HCT116 (cell line): ENCODE data around the gene CDKN2B-AS1. TPM values are rescaled to one million over a fixed set of nuclear protein-coding genes. Genes with fewer than 3 reads are reported as not detected.

Experiments
- ATAC-seq: fragments of 200-7000 bp; cut with Tn5 transposase; 2 replicates; pipeline ENCODE4 v1.9.1; 2020; ENCODE audit warnings: mild to moderate bottlenecking, moderate library complexity
- BruUV-seq: library from RNA; stranded (reverse); fragments of 400-500 nt; replicated peaks from 2 replicates; lab custom pipeline; 2021; lab: Mats Ljungman, UMichigan
- CTCF ChIA-PET: fragments of 300-600 bp; sonication (Branson Sonifier 250); formaldehyde crosslinking; loops from one replicate; lab custom pipeline; 2021; ENCODE audit warnings: antibody characterized with exemption; lab: Charles Lee
- POLR2A ChIA-PET: fragments of 300-600, 350-600 bp; sonication (Branson Sonifier 250); formaldehyde crosslinking; loops from one replicate; lab custom pipeline; 2021; ENCODE audit warnings: antibody characterized with exemption; lab: Charles Lee
- RAD21 ChIA-PET, 2 experiments: fragments of 300-600 bp; sonication (Branson Sonifier 250); formaldehyde crosslinking; loops; one replicate each; lab custom pipeline; 2023; ENCODE audit warnings: low total read pairs in 2 of 2; ENCODE audit not compliant: uncharacterized antibody in 2 of 2, unreplicated experiment in 2 of 2, low non-redundant PET in 1 of 2; lab: Charles Lee
- DNase-seq: peaks from one replicate; pipeline ENCODE4 v3.0.0-alpha.2; 2010; ENCODE audit warnings: low read depth, low spot score
- H2AFZ ChIP-seq: fragments of 200-600 bp; shearing (Covaris generic), sonication (generic); 2 replicates; pipeline ENCODE4 v1.6.1; 2017; ENCODE audit warnings: low read depth, mixed run types, mixed read lengths, antibody characterized with exemption, low read length; ENCODE audit not compliant: poor library complexity, severe bottlenecking
- H3K27ac ChIP-seq: 2 replicates; pipeline ENCODE4 v1.5.1; 2012; ENCODE audit warnings: low read depth, low read length
- H3K27me3 ChIP-seq: fragments of 200-600 bp; sonication (generic); 2 replicates; pipeline ENCODE4 v1.6.1; 2016; ENCODE audit warnings: mixed run types, low read length, mixed read lengths; ENCODE audit not compliant: insufficient read depth
- H3K36me3 ChIP-seq, 2 experiments: fragments of 200-500 bp in 1 of 2; fragments of 200-600 bp in 1 of 2; sonication (Bioruptor generic) in 1 of 2; sonication (generic) in 1 of 2; 2 replicates each; pipeline versions ENCODE4 v1.5.1 to v1.6.1; 2014 to 2016; ENCODE audit warnings: low read length in 2 of 2, inconsistent platforms in 1 of 2, mixed read lengths in 1 of 2, mixed run types in 1 of 2; ENCODE audit not compliant: insufficient read depth in 2 of 2, control insufficient read depth in 1 of 2
- H3K4me1 ChIP-seq, 2 experiments: fragments of 200-600 bp in 1 of 2; sonication (generic) in 1 of 2; 2 replicates each; pipeline versions ENCODE4 v1.5.1 to v1.6.1; 2012 to 2017; ENCODE audit warnings: low read length in 2 of 2, inconsistent platforms in 1 of 2, mild to moderate bottlenecking in 1 of 2, mixed read lengths in 1 of 2, mixed run types in 1 of 2, moderate library complexity in 1 of 2; ENCODE audit not compliant: insufficient read depth in 2 of 2, control insufficient read depth in 1 of 2
- H3K4me2 ChIP-seq: fragments of 200-600 bp; sonication (generic); 2 replicates; pipeline ENCODE4 v1.6.1; 2017; ENCODE audit warnings: mixed run types, low read length, mixed read lengths
- H3K4me3 ChIP-seq, 2 experiments: fragments of 200-600 bp in 1 of 2; sonication (generic) in 1 of 2; replicated peaks in 1 of 2; 2 replicates each; pipeline ENCODE4 v1.5.1; 2011 to 2016; ENCODE audit warnings: low read length in 2 of 2, control low read depth in 1 of 2, low read depth in 1 of 2, mild to moderate bottlenecking in 1 of 2, mixed read lengths in 1 of 2, mixed run types in 1 of 2
- H3K79me2 ChIP-seq: fragments of 200-600 bp; sonication (generic); 2 replicates; pipeline ENCODE4 v1.6.1; 2017; ENCODE audit warnings: mild to moderate bottlenecking, mixed run types, low read length, moderate library complexity, mixed read lengths; ENCODE audit not compliant: insufficient read depth
- H3K9ac ChIP-seq: fragments of 200-600 bp; sonication (generic); 2 replicates; pipeline ENCODE4 v1.6.1; 2016; ENCODE audit warnings: low read length, mixed read lengths
- H3K9me2 ChIP-seq: fragments of 200-600 bp; sonication (generic), shearing (Covaris generic); 2 replicates; pipeline ENCODE4 v1.6.1; 2017; ENCODE audit warnings: mixed run types, mild to moderate bottlenecking, moderate library complexity; ENCODE audit not compliant: insufficient read depth
- H3K9me3 ChIP-seq, 2 experiments: fragments of 200-500 bp in 1 of 2; fragments of 200-600 bp in 1 of 2; sonication (Bioruptor generic) in 1 of 2; sonication (generic) in 1 of 2; 2 replicates each; pipeline ENCODE4 v1.6.1; 2014 to 2017; ENCODE audit warnings: low read length in 2 of 2, mixed read lengths in 2 of 2, inconsistent platforms in 1 of 2, low read depth in 1 of 2, mild to moderate bottlenecking in 1 of 2, mixed run types in 1 of 2, moderate library complexity in 1 of 2; ENCODE audit not compliant: control insufficient read depth in 1 of 2, insufficient read depth in 1 of 2
- H4K20me1 ChIP-seq: fragments of 200-600 bp; sonication (generic), shearing (Covaris generic); 2 replicates; pipeline ENCODE4 v1.6.1; 2017; ENCODE audit warnings: mixed run types, mild to moderate bottlenecking, moderate library complexity; ENCODE audit not compliant: insufficient read depth
- CEBPB ChIP-seq: IDR thresholded peaks from 2 replicates; pipeline ENCODE4 v1.6.1; 2012; ENCODE audit warnings: low read depth
- EZH2phosphoT487 ChIP-seq: fragments of 200-600 bp; IDR thresholded peaks from 2 replicates; pipeline ENCODE4 v1.6.1; 2018; ENCODE audit warnings: antibody characterized with exemption, borderline replicate concordance
- FOSL1 ChIP-seq: IDR thresholded peaks from 2 replicates; pipeline ENCODE4 v1.6.1; 2012; ENCODE audit warnings: low read depth
- JUND ChIP-seq: IDR thresholded peaks from 2 replicates; pipeline ENCODE4 v1.6.1; 2012
- POLR2A ChIP-seq: IDR thresholded peaks from 2 replicates; pipeline ENCODE4 v1.7.0; 2011; ENCODE audit warnings: borderline replicate concordance; ENCODE audit not compliant: insufficient read depth, insufficient read length; ENCODE audit errors: extremely low read depth
- SRF ChIP-seq: IDR thresholded peaks from 2 replicates; pipeline ENCODE4 v1.6.1; 2012; ENCODE audit warnings: low read depth
- TCF7L2 ChIP-seq: IDR thresholded peaks from 2 replicates; pipeline ENCODE4 v1.7.0; 2011; ENCODE audit warnings: borderline replicate concordance, inconsistent platforms; ENCODE audit not compliant: insufficient read depth, insufficient read length; ENCODE audit errors: extremely low read depth
- YY1 ChIP-seq: IDR thresholded peaks from 2 replicates; pipeline ENCODE4 v1.6.1; 2011; ENCODE audit warnings: low read length, low read depth, moderate library complexity, mild to moderate bottlenecking; ENCODE audit not compliant: insufficient replicate concordance; ENCODE audit errors: extremely low read depth
- ZBTB33 ChIP-seq: IDR thresholded peaks from 2 replicates; pipeline ENCODE4 v1.6.1; 2011; ENCODE audit warnings: mild to moderate bottlenecking, low read length, moderate library complexity; ENCODE audit not compliant: insufficient replicate concordance; ENCODE audit errors: extremely low read depth
- ZFX ChIP-seq: fragments of 450-650 bp; IDR thresholded peaks from 2 replicates; pipeline ENCODE4 v1.6.1; 2017
- intact Hi-C: fragments of 100-400 bp; cut with micrococcal nuclease; formaldehyde crosslinking; loops from 2 replicates; pipeline ENCODE4 v1.10.0; 2022
- total RNA-seq: library from RNA; stranded (reverse); gene quantifications from one replicate; pipeline ENCODE4 v1.2.1, GENCODE V29; 2021; ENCODE audit not compliant: unreplicated experiment
- TF ChIP-seq, protein P1 (sequence below): IDR thresholded peaks from 2 replicates; pipeline ENCODE4 v1.6.1; 2012

The CDKN2B-AS1 gene
- total RNA-seq, 1 experiment from 2014 or later = 1.7 TPM

- no peak for DNase-seq
- no peak overlapping the region for H3K4me3 ChIP-seq
- H3K4me2 ChIP-seq = no peak overlapping the region
- TF ChIP-seq ZBTB33 (no peak), POLR2A (no peak), ZFX (no peak), SRF (no peak), EZH2phosphoT487 (no peak), YY1 (no peak), TCF7L2 (no peak), CEBPB (no peak), JUND (no peak), FOSL1 (no peak)
- TF ChIP-seq, protein P1, sequence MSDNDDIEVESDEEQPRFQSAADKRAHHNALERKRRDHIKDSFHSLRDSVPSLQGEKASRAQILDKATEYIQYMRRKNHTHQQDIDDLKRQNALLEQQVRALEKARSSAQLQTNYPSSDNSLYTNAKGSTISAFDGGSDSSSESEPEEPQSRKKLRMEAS = no peak
- H2AFZ ChIP-seq = no peak overlapping the region
- no peaks in the 10 kb centered on the region for H3K36me3 ChIP-seq
- H4K20me1 ChIP-seq = no peaks in the 10 kb centered on the region
- POLR2A ChIA-PET = interaction anchor here (1.0 to 1.7 kb wide), 2 partner anchors 21 to 112 kb away, joined by 3 to 8 read pairs; partner anchors contain the start of gene CDKN2B
- no peak for ATAC-seq
- H3K4me1 ChIP-seq = peaks cover 4 to 14% of the 10 kb centered on the region in 2 experiments; a peak in 1 of 4 replicates
- no TSS peak for BruUV-seq
- RAD21 ChIA-PET = interaction anchor here in 1 of 2 experiments (1.2 kb wide), 1 partner anchor 36 kb away, joined by 3 read pairs; no protein-coding TSS in a partner anchor
- no peaks in the 10 kb centered on the region for H3K27me3 ChIP-seq
- H3K9ac ChIP-seq = no peak overlapping the region
- H3K9me3 ChIP-seq = no peaks in the 10 kb centered on the region
- H3K79me2 ChIP-seq = no peaks in the 10 kb centered on the region
- no peaks in the 10 kb centered on the region for H3K9me2 ChIP-seq
- intact Hi-C loops = no loop called here
- CTCF ChIA-PET = interaction anchor here (0.6 to 2.6 kb wide), 11 partner anchors 10 to 308 kb away, joined by 3 to 22 read pairs (median 5); partner anchors contain the start of gene CDKN2B
- no peak overlapping the region for H3K27ac ChIP-seq
Observed at GRCh38 chr9:22120595-22120994, 126.0 kb downstream of the CDKN2B-AS1 start.
